H1 (cell line): Measurements from ENCODE around the gene U2AF1L4. TPM values are rescaled to one million over a fixed set of nuclear protein-coding genes. Genes with fewer than 3 reads are reported as not detected.

Experiments
- CTCF ChIA-PET: fragments of 300-600 bp; sonication (Branson Sonifier 250); formaldehyde crosslinking; loops from one replicate; lab custom pipeline; 2021; ENCODE audit not compliant: partially characterized antibody; lab: Charles Lee
- POLR2A ChIA-PET: fragments of 300-600 bp; sonication (Branson Sonifier 250); formaldehyde crosslinking; loops from one replicate; lab custom pipeline; 2021; ENCODE audit warnings: inconsistent platforms; ENCODE audit not compliant: partially characterized antibody; lab: Charles Lee
- DNase-seq, 2 experiments: peaks; one replicate each; pipeline versions ENCODE4 v3.0.0 to v3.0.0-alpha.2; 2010 to 2022; ENCODE audit warnings: low spot score in 2 of 2, low read depth in 1 of 2, mixed read lengths in 1 of 2
- FAIRE-seq: peaks from 2 replicates; lab custom pipeline; 2011; peaks lifted over from hg19 to GRCh38; lab: Jason Lieb, UNC
- H2AFZ ChIP-seq: 2 replicates; pipeline ENCODE4 v1.8.1; 2012; ENCODE audit warnings: low read length, inconsistent platforms
- H2AK5ac ChIP-seq: 2 replicates; pipeline ENCODE4 v1.6.1; 2013; ENCODE audit warnings: low read depth, low read length
- H2BK120ac ChIP-seq: replicated peaks from 2 replicates; pipeline ENCODE3; 2013; ENCODE audit warnings: low read depth, low read length, inconsistent platforms
- H2BK12ac ChIP-seq: 2 replicates; pipeline ENCODE4 v1.6.1; 2013; ENCODE audit warnings: low read depth, low read length
- H2BK15ac ChIP-seq: 2 replicates; pipeline ENCODE4 v1.6.1; 2013; ENCODE audit warnings: low read length
- H2BK20ac ChIP-seq: 2 replicates; pipeline ENCODE4 v1.6.1; 2013; ENCODE audit warnings: low read length
- H2BK5ac ChIP-seq: 2 replicates; pipeline ENCODE4 v1.6.1; 2013; ENCODE audit warnings: low read depth, low read length
- H3K14ac ChIP-seq: 2 replicates; pipeline ENCODE4 v1.6.1; 2013; ENCODE audit warnings: inconsistent platforms; ENCODE audit not compliant: insufficient read length
- H3K18ac ChIP-seq: 2 replicates; pipeline ENCODE4 v1.6.1; 2013; ENCODE audit warnings: low read length; ENCODE audit errors: extremely low read depth
- H3K23ac ChIP-seq: 2 replicates; pipeline ENCODE4 v1.6.1; 2013; ENCODE audit warnings: inconsistent platforms; ENCODE audit not compliant: insufficient read length
- H3K23me2 ChIP-seq: 2 replicates; pipeline ENCODE4 v1.6.1; 2013; ENCODE audit warnings: low read depth, low read length
- H3K27ac ChIP-seq: 2 replicates; pipeline ENCODE4 v1.6.1; 2011; ENCODE audit warnings: low read depth, low read length, inconsistent platforms
- H3K27me3 ChIP-seq, 4 experiments: replicated peaks in 1 of 4; 1 replicate in 1 of 4; 2 replicates in 3 of 4; pipeline versions ENCODE4 v1.6.1 to v1.8.1; 2011 to 2013; ENCODE audit warnings: low read length in 3 of 4, mild to moderate bottlenecking in 3 of 4, inconsistent platforms in 2 of 4, mixed read lengths in 2 of 4, moderate library complexity in 1 of 4; ENCODE audit not compliant: control insufficient read depth in 3 of 4, insufficient read depth in 3 of 4; ENCODE audit errors: extremely low read depth in 1 of 4
- H3K36me3 ChIP-seq, 4 experiments: 2 replicates each; pipeline versions ENCODE4 v1.6.1 to v1.8.1; 2011 to 2013; ENCODE audit warnings: mild to moderate bottlenecking in 4 of 4, low read length in 3 of 4, moderate library complexity in 2 of 4, control low read depth in 1 of 4, inconsistent platforms in 1 of 4; ENCODE audit not compliant: insufficient read depth in 4 of 4, control insufficient read depth in 2 of 4
- H3K4ac ChIP-seq: replicated peaks from 2 replicates; pipeline ENCODE3; 2013; ENCODE audit warnings: low read length, low read depth, mixed read lengths, inconsistent platforms; ENCODE audit not compliant: insufficient read length
- H3K4me1 ChIP-seq, 4 experiments: replicated peaks in 1 of 4; 1 replicate in 1 of 4; 2 replicates in 3 of 4; pipeline versions ENCODE4 v1.6.1 to v1.8.1; 2011 to 2013; ENCODE audit warnings: low read length in 3 of 4, inconsistent platforms in 2 of 4, mixed read lengths in 1 of 4; ENCODE audit not compliant: insufficient read depth in 4 of 4, control insufficient read depth in 3 of 4
- H3K4me2 ChIP-seq, 2 experiments: 2 replicates each; pipeline versions ENCODE4 v1.6.1 to v1.8.1; 2011 to 2013; ENCODE audit warnings: low read depth in 2 of 2, low read length in 2 of 2, control low read depth in 1 of 2, inconsistent platforms in 1 of 2, mild to moderate bottlenecking in 1 of 2; ENCODE audit not compliant: insufficient read depth in 1 of 2
- H3K4me3 ChIP-seq, 4 experiments: fragments of 200-600, 300-600 bp in 1 of 4; sonication (generic), shearing (Covaris generic), sonication (Bioruptor Twin) in 1 of 4; 2 replicates each; pipeline versions ENCODE4 v1.5.1 to v1.8.1; 2011 to 2016; ENCODE audit warnings: low read length in 4 of 4, low read depth in 3 of 4, control low read depth in 2 of 4, inconsistent platforms in 2 of 4, mild to moderate bottlenecking in 2 of 4, mixed read lengths in 1 of 4, moderate library complexity in 1 of 4; ENCODE audit not compliant: insufficient read depth in 2 of 4; ENCODE audit errors: extremely low read depth in 1 of 4
- H3K56ac ChIP-seq: replicated peaks from 2 replicates; pipeline ENCODE3; 2013; ENCODE audit warnings: low read depth, mild to moderate bottlenecking, mixed read lengths, low read length, inconsistent platforms; ENCODE audit not compliant: insufficient read length
- H3K79me1 ChIP-seq: 2 replicates; pipeline ENCODE4 v1.6.1; 2013; ENCODE audit warnings: low read depth, low read length, control low read depth
- H3K79me2 ChIP-seq, 2 experiments: 2 replicates each; pipeline versions ENCODE4 v1.6.1 to v1.8.1; 2012 to 2013; ENCODE audit warnings: low read length in 2 of 2, mild to moderate bottlenecking in 2 of 2, inconsistent platforms in 1 of 2; ENCODE audit not compliant: insufficient read depth in 2 of 2, control insufficient read depth in 1 of 2
- H3K9ac ChIP-seq, 4 experiments: replicated peaks in 1 of 4; 1 replicate in 1 of 4; 2 replicates in 3 of 4; pipeline versions ENCODE4 v1.6.1 to v1.8.1; 2011 to 2013; ENCODE audit warnings: low read depth in 3 of 4, low read length in 3 of 4, control low read depth in 2 of 4, mild to moderate bottlenecking in 2 of 4, moderate library complexity in 2 of 4, inconsistent platforms in 1 of 4; ENCODE audit errors: extremely low read depth in 1 of 4
- H3K9me3 ChIP-seq, 2 experiments: 2 replicates each; pipeline versions ENCODE4 v1.6.1 to v1.8.1; 2012 to 2013; ENCODE audit warnings: mild to moderate bottlenecking in 2 of 2, moderate library complexity in 2 of 2, control low read depth in 1 of 2, inconsistent platforms in 1 of 2, low read depth in 1 of 2, low read length in 1 of 2, mixed read lengths in 1 of 2; ENCODE audit not compliant: insufficient read depth in 2 of 2
- H4K20me1 ChIP-seq, 2 experiments: replicated peaks in 1 of 2; 2 replicates each; pipeline versions ENCODE3 to v1.8.1; 2011 to 2013; ENCODE audit warnings: inconsistent platforms in 2 of 2, low read length in 2 of 2, mild to moderate bottlenecking in 1 of 2; ENCODE audit not compliant: insufficient read depth in 2 of 2, control insufficient read depth in 1 of 2
- H4K5ac ChIP-seq: 2 replicates; pipeline ENCODE4 v1.6.1; 2013; ENCODE audit warnings: low read length, low read depth, mixed read lengths, inconsistent platforms; ENCODE audit not compliant: insufficient read length
- H4K8ac ChIP-seq: 2 replicates; pipeline ENCODE4 v1.8.0; 2013; ENCODE audit warnings: mild to moderate bottlenecking, moderate library complexity, low read length, inconsistent platforms; ENCODE audit not compliant: insufficient read depth; ENCODE audit errors: extremely low read depth
- H4K91ac ChIP-seq: replicated peaks from 2 replicates; pipeline ENCODE3; 2013; ENCODE audit warnings: low read length, mixed read lengths, inconsistent platforms; ENCODE audit not compliant: insufficient read length
- BCL11A ChIP-seq, 2 experiments: IDR thresholded peaks; one replicate each; pipeline ENCODE4 v1.6.1; 2011; ENCODE audit warnings: low read depth in 2 of 2, low read length in 2 of 2, mild to moderate bottlenecking in 2 of 2
- PHF8 ChIP-seq: fragments of 200-600 bp; sonication (generic); conservative IDR thresholded peaks from 2 replicates; pipeline ENCODE4 v1.7.1; 2012; ENCODE audit warnings: low read depth, mild to moderate bottlenecking, inconsistent platforms, low read length, moderate library complexity
- YY1 ChIP-seq: IDR thresholded peaks from 2 replicates; pipeline ENCODE4 v1.6.1; 2011; ENCODE audit warnings: low read depth, mild to moderate bottlenecking, low read length
- WGBS, 2 experiments: shearing (Covaris generic) in 1 of 2; methylation state at CpG; one replicate each; pipeline versions ENCODE4 v1.1.6 to v1.1.7; 2013 to 2015; ENCODE audit warnings: low lambda C conversion rate in 2 of 2, mixed read lengths in 2 of 2, inconsistent platforms in 1 of 2, low coverage in 1 of 2, missing lambda C conversion rate in 1 of 2; ENCODE audit not compliant: insufficient replicate concordance in 2 of 2, insufficient coverage in 1 of 2, insufficient read length in 1 of 2; ENCODE audit errors: extremely low coverage in 1 of 2, missing lambda C conversion rate in 1 of 2; 5-methylcytosine and 5-hydroxymethylcytosine counted together
- polyA plus RNA-seq, 7 experiments: library from polyadenylated mRNA; depleted of rRNA in 3 of 7; stranded (reverse) in 5 of 7; unstranded in 2 of 7; fragments of >200 nt in 5 of 7; fragments of 200-250 nt in 2 of 7; gene quantifications; 1 replicate in 5 of 7; 2 replicates in 1 of 7; 4 replicates in 1 of 7; pipeline versions ENCODE4 v1.2.1 to v1.2.3, GENCODE V29; 2011 to 2013; ENCODE audit warnings: missing spikeins in 2 of 7, mixed read lengths in 2 of 7
- total RNA-seq: library from RNA; stranded (reverse); fragmentation: NEBNext Ultra II Directional; extraction: Animal tissue kit (Norgen Biotek cat#: 25700); gene quantifications from 2 replicates; pipeline ENCODE4 v1.2.1, GENCODE V29; 2021

U2AF1L4 gene
- total and polyA plus RNA-seq, 2 of the 8 experiments (the other 6 are each of a cell fraction or from before 2014, with no cell fraction given), result 15.1 to 32.7 TPM

- Histone ChIP-seq H2AK5ac (no peak overlapping the region), H2BK5ac (no peak overlapping the region), H3K4me2 (peak overlapping the region; percentile 54 to 82; a peak in 3 of 4 replicates), H3K23me2 (peaks cover 4% of the 10 kb centered on the region; the same call in 1 of the 2 replicates), H4K20me1 (peaks cover 0 to 1% of the 10 kb centered on the region in 2 experiments), H3K27ac (no peak overlapping the region), H2BK12ac (no peak overlapping the region), H3K9me3 (no peaks in the 10 kb centered on the region), H4K5ac (no peak overlapping the region), H3K4me1 (peaks cover 0 to 21% (median 17%) of the 10 kb centered on the region in 4 experiments; a peak in 6 of 7 replicates), H3K4me3 (peak overlapping the region in 2 of 4 experiments; percentile 62 to 73; a peak in 3 of 8 replicates), H3K79me2 (no peaks in the 10 kb centered on the region), H2BK20ac (no peak overlapping the region), H3K36me3 (no peaks in the 10 kb centered on the region), H4K8ac (no peak overlapping the region), H3K18ac (no peak overlapping the region), H4K91ac (no peak overlapping the region), H3K27me3 (peaks cover 0 to 9% (median 7%) of the 10 kb centered on the region in 4 experiments; a peak in 3 of 7 replicates), H2BK120ac (no peak overlapping the region), H3K79me1 (no peaks in the 10 kb centered on the region; the same call in 1 of the 2 replicates), H3K56ac (no peak overlapping the region), H2BK15ac (no peak overlapping the region), H3K14ac (no peak overlapping the region), H3K9ac (no peak overlapping the region), H2AFZ (no peak overlapping the region), H3K4ac (no peak overlapping the region), H3K23ac (no peak overlapping the region)
- no peak for DNase-seq
- ChIA-PET POLR2A (interaction anchor here (0.7 to 1.0 kb wide), 2 partner anchors 9 to 27 kb away, joined by 3 to 4 read pairs; partner anchors contain the start of gene LIN37), CTCF (no interaction called here)
- TF ChIP-seq PHF8 (no peak), YY1 (no peak), BCL11A (IDR thresholded peaks at IDR 0.05; ENCODE audit: low read depth in 2 of 2, low read length in 2 of 2) (no peak)
- no peak for FAIRE-seq
- 53% methylated on average over 9 of the region's 9 CpGs; no CpG with 5 or more reads in 1 of the 2 experiments for WGBS, 2 experiments
Measured at GRCh38 chr19:35775046-35775297, 29.8 kb upstream of the U2AF1L4 start.
